ENCODE results near the gene TMEM178B. TPM values are rescaled to one million over a fixed set of nuclear protein-coding genes. Genes with fewer than 3 reads are reported as not detected.

TMEM178B gene
- total and polyA plus RNA-seq, 9 of the 15 experiments (the other 6 are each of a cell fraction or from before 2014, with no cell fraction given), result under 0.01 to 0.03 (median 0.01) TPM; not detected in 5

- POLR2A ChIA-PET, result no interaction called here
- no peak for ATAC-seq
- Histone ChIP-seq H3K36me3 (ENCODE audit: control insufficient read depth, insufficient read depth, low read length) (no peaks in the 10 kb centered on the region), H3K27ac (ENCODE audit: extremely low read depth, low read depth, low read length) (no peak overlapping the region), H3K9ac (ENCODE audit: insufficient read depth in 1 of 2, low read depth in 2 of 2, low read length in 2 of 2) (no peak overlapping the region), H3K4me3 (no peak overlapping the region), H3K4me2 (ENCODE audit: insufficient read depth, low read length) (no peak overlapping the region), H2AFZ (ENCODE audit: low read depth, low read length) (no peak overlapping the region), H3K9me1 (ENCODE audit: control insufficient read depth, insufficient read depth, low read length) (no peaks in the 10 kb centered on the region), H3K79me2 (ENCODE audit: control insufficient read depth, insufficient read depth, low read length) (no peaks in the 10 kb centered on the region), H3K9me3 (replicated peaks; ENCODE audit: control insufficient read depth, insufficient read depth, low read depth, low read length) (no peaks in the 10 kb centered on the region), H3K27me3 (ENCODE audit: control insufficient read depth in 2 of 2, insufficient read depth in 2 of 2, low read length in 2 of 2) (peaks cover 0 to 14% of the 10 kb centered on the region in 2 experiments; a peak in 4 of 5 replicates), H3K4me1 (replicated peaks in 1 of 2; ENCODE audit: control insufficient read depth in 2 of 2, insufficient read depth in 2 of 2, low read length in 2 of 2) (no peaks in the 10 kb centered on the region), H4K20me1 (replicated peaks; ENCODE audit: control insufficient read depth, insufficient read depth, low read length) (no peaks in the 10 kb centered on the region; the same call in 1 of the 2 replicates)
- DNase-seq (ENCODE audit: extremely low read depth in 1 of 4, low spot score in 3 of 4), result no peak
- BruUV-seq (replicated peaks), result no TSS peak
- TF ChIP-seq SNIP1 (IDR thresholded peaks at IDR 0.05; ENCODE audit: low read depth), result no peak
- no peak for TF ChIP-seq SRSF9 (IDR thresholded peaks at IDR 0.05; ENCODE audit: borderline replicate concordance, low read depth, low read length)
- no peak for TF ChIP-seq MYC (IDR thresholded peaks at IDR 0.05; ENCODE audit: low read depth, low read length)
- no peak for TF ChIP-seq MYC (CRISPR knock-in tag; IDR thresholded peaks at IDR 0.05; ENCODE audit: borderline replicate concordance, low read depth)
- TF ChIP-seq HSF4 (CRISPR knock-in tag; IDR thresholded peaks at IDR 0.05; ENCODE audit: borderline replicate concordance), result no peak
- TF ChIP-seq E2F4 (CRISPR knock-in tag; IDR thresholded peaks at IDR 0.05; ENCODE audit: low read depth), result no peak
- TF ChIP-seq POLR3A (IDR thresholded peaks at IDR 0.05; ENCODE audit: borderline replicate concordance, extremely low read depth, insufficient read depth, insufficient read length), result no peak
- no peak for TF ChIP-seq ILK (tag; IDR thresholded peaks at IDR 0.05; ENCODE audit: borderline replicate concordance, low read depth)
- TF ChIP-seq ZBTB43 (CRISPR knock-in tag; IDR thresholded peaks at IDR 0.05), result no peak
- TF ChIP-seq GTF2E2 (tag; IDR thresholded peaks at IDR 0.05), result no peak
- TF ChIP-seq ZNF174 (CRISPR knock-in tag; IDR thresholded peaks at IDR 0.05), result no peak
- no peak for TF ChIP-seq ZNF584 (CRISPR knock-in tag; IDR thresholded peaks at IDR 0.05; ENCODE audit: low read depth)
- TF ChIP-seq MAFK (IDR thresholded peaks at IDR 0.05; ENCODE audit: low read length), result no peak
- no peak for TF ChIP-seq JUND (IDR thresholded peaks at IDR 0.05; ENCODE audit: borderline replicate concordance, low read depth, low read length)
- no peak for TF ChIP-seq JUND (tag; IDR thresholded peaks at IDR 0.05; ENCODE audit: borderline replicate concordance, low read depth, low read length)
- no peak for TF ChIP-seq MBD2 (IDR thresholded peaks at IDR 0.05; ENCODE audit: borderline replicate concordance, low read depth)
- no peak for TF ChIP-seq PATZ1 (CRISPR knock-in tag; IDR thresholded peaks at IDR 0.05; ENCODE audit: borderline replicate concordance)
- no peak for TF ChIP-seq NEUROD1 (IDR thresholded peaks at IDR 0.05; ENCODE audit: borderline replicate concordance, low read depth, low read length, partially characterized antibody)
- intact Hi-C loops (cut with micrococcal nuclease) (no loop called here), in situ Hi-C loops (cut with MboI) (no loop called here)
- CTCF ChIA-PET (ENCODE audit: low intra/inter-chr PET ratio), result no interaction called here
- no peak for FAIRE-seq
- under 1% methylated on average over 6 of the region's 6 CpGs for WGBS (ENCODE audit: insufficient coverage, low coverage, missing lambda C conversion rate)
These were observed 93.1 kb downstream of the TMEM178B start for GRCh38 chr7:141166926-141167325.
